Hepatocyte (in vitro differentiated cells): Measurements from ENCODE around the gene CDH10.

Experiments used
- CTCF ChIP-seq: fragments of 200-600 bp; sonication (generic); IDR thresholded peaks from 2 replicates; pipeline ENCODE4 v1.5.1; 2016; ENCODE audit warnings: antibody characterized with exemption, mild to moderate bottlenecking; ENCODE audit not compliant: poor library complexity
- EZH2phosphoT487 ChIP-seq: fragments of 200-600 bp; sonication (generic); IDR thresholded peaks from one replicate; pipeline ENCODE4 v1.6.1; 2018; ENCODE audit warnings: antibody characterized with exemption, mild to moderate bottlenecking, low read depth, moderate library complexity; ENCODE audit not compliant: unreplicated experiment, severe bottlenecking

- TF ChIP-seq CTCF, result no peak
- TF ChIP-seq EZH2phosphoT487, result no peak
Observed at GRCh38 chr5:24539613-24540012, 105.2 kb downstream of the CDH10 start.
